ENCODE measurements around the gene DDX50.
"Not testable (repeated sequence)": the region's sequence is repeated elsewhere in the genome, so short reads cannot be mapped to it uniquely, and the experiment has no call there.

The DDX50 gene

GRCh38 chr10:68900427-68901104, 549 bp upstream of the DDX50 start:
- no peak for DNase-seq (ENCODE audit: low spot score)

GRCh38 chr10:68902382-68902781, 1.3 kb downstream of the DDX50 start:
- no peak for DNase-seq (ENCODE audit: low spot score)

- DNase-seq (ENCODE audit: low spot score) = no peak
Observed at GRCh38 chr10:68924593-68924992, 23.5 kb downstream of the DDX50 start.

- DNase-seq (ENCODE audit: low spot score) = no peak
Observed at GRCh38 chr10:68925489-68925888, 24.4 kb downstream of the DDX50 start.

GRCh38 chr10:68929157-68929556, 28.0 kb downstream of the DDX50 start:
- not testable (repeated sequence) for DNase-seq (ENCODE audit: low spot score)

GRCh38 chr10:68929888-68930287, 28.8 kb downstream of the DDX50 start:
- DNase-seq (ENCODE audit: low spot score) = not testable (repeated sequence)

- not testable (repeated sequence) for DNase-seq (ENCODE audit: low spot score)
Observed at GRCh38 chr10:68932860-68933259, 31.7 kb downstream of the DDX50 start.

- no peak for DNase-seq (ENCODE audit: low spot score)
Observed at GRCh38 chr10:68934994-68935393, 33.9 kb downstream of the DDX50 start.

- no peak for DNase-seq (ENCODE audit: low spot score)
Observed at GRCh38 chr10:68938117-68938516, 37.0 kb downstream of the DDX50 start.

GRCh38 chr10:68938884-68939283, 37.8 kb downstream of the DDX50 start:
- no peak for DNase-seq (ENCODE audit: low spot score)

GRCh38 chr10:68940917-68941316, 39.8 kb downstream of the DDX50 start:
- not testable (repeated sequence) for DNase-seq (ENCODE audit: low spot score)

GRCh38 chr10:68950598-68950997, 49.5 kb downstream of the DDX50 start:
- DNase-seq (ENCODE audit: low spot score) = no peak

GRCh38 chr10:68954904-68955303, 53.8 kb downstream of the DDX50 start:
- peak; percentile 11 for DNase-seq (ENCODE audit: low spot score)

- DNase-seq (ENCODE audit: low spot score) = no peak
Observed at GRCh38 chr10:68955355-68955831, 54.3 kb downstream of the DDX50 start.

GRCh38 chr10:68955832-68956532, 54.9 kb downstream of the DDX50 start, which contains the start of gene DDX21:
Gene DDX21, plus strand, starts transcription at chr10:68956170. Its CDS starts 56 bp downstream, at chr10:68956226.
- DNase-seq (ENCODE audit: low spot score) = peak; percentile 96

- no peak for DNase-seq (ENCODE audit: low spot score)
Observed at GRCh38 chr10:68957284-68957615, 56.1 kb downstream of the DDX50 start.

- DNase-seq (ENCODE audit: low spot score) = no peak
Observed at GRCh38 chr10:68957654-68958053, 56.5 kb downstream of the DDX50 start.

- DNase-seq (ENCODE audit: low spot score) = peak; percentile 17
Observed at GRCh38 chr10:68959695-68960527, 58.8 kb downstream of the DDX50 start.

GRCh38 chr10:68963151-68963550, 62.0 kb downstream of the DDX50 start:
- DNase-seq (ENCODE audit: low spot score) = peak; percentile 7

GRCh38 chr10:68973975-68974374, 72.9 kb downstream of the DDX50 start:
- DNase-seq (ENCODE audit: low spot score) = no peak

- DNase-seq (ENCODE audit: low spot score) = not testable (repeated sequence)
Observed at GRCh38 chr10:68975936-68976473, 74.9 kb downstream of the DDX50 start.

GRCh38 chr10:68979738-68980137, 78.6 kb downstream of the DDX50 start:
- DNase-seq (ENCODE audit: low spot score) = not testable (repeated sequence)

Data from NAMALWA (cell line).